Endodermal cell (in vitro differentiated cells): Measurements from ENCODE around the gene IZUMO1. TPM values are rescaled to one million over a fixed set of nuclear protein-coding genes. Genes with fewer than 3 reads are reported as not detected.
"Not testable (repeated sequence)": the region's sequence is repeated elsewhere in the genome, so short reads cannot be mapped to it uniquely, and the experiment has no call there.

Experiments used
- DNase-seq: peaks from one replicate; pipeline ENCODE4 v3.0.0-alpha.2; 2017
- H3K27ac ChIP-seq: 2 replicates; pipeline ENCODE4 v1.5.1; 2013; ENCODE audit warnings: mild to moderate bottlenecking, low read depth, low read length, moderate library complexity
- H3K27me3 ChIP-seq: 2 replicates; pipeline ENCODE4 v1.6.1; 2013; ENCODE audit warnings: mild to moderate bottlenecking, low read length, moderate library complexity; ENCODE audit not compliant: insufficient read depth, control insufficient read depth, poor library complexity, severe bottlenecking
- H3K36me3 ChIP-seq: 2 replicates; pipeline ENCODE4 v1.7.0; 2013; ENCODE audit warnings: mild to moderate bottlenecking, low read length, moderate library complexity; ENCODE audit not compliant: control insufficient read depth, insufficient read depth
- H3K4me1 ChIP-seq: one replicate; pipeline ENCODE4 v1.7.0; 2013; ENCODE audit warnings: low read length; ENCODE audit not compliant: control insufficient read depth, insufficient read depth
- H3K4me3 ChIP-seq: 2 replicates; pipeline ENCODE4 v1.5.1; 2013; ENCODE audit warnings: mild to moderate bottlenecking, low read length, moderate library complexity
- H3K9ac ChIP-seq: 2 replicates; pipeline ENCODE4 v1.6.1; 2013; ENCODE audit warnings: mild to moderate bottlenecking, low read length, moderate library complexity; ENCODE audit not compliant: poor library complexity, severe bottlenecking; ENCODE audit errors: extremely low read depth
- H3K9me3 ChIP-seq: 2 replicates; pipeline ENCODE4 v1.6.1; 2013; ENCODE audit warnings: mild to moderate bottlenecking, low read length, moderate library complexity; ENCODE audit not compliant: control insufficient read depth
- H3K27ac Mint-ChIP-seq: 2 replicates; pipeline ENCODE4 v1.8.0; 2020; ENCODE audit warnings: mixed read lengths
- H3K27me3 Mint-ChIP-seq: 2 replicates; pipeline ENCODE4 v1.8.0; 2021; ENCODE audit warnings: mild to moderate bottlenecking, mixed read lengths; ENCODE audit not compliant: insufficient read depth
- H3K36me3 Mint-ChIP-seq: 2 replicates; pipeline ENCODE4 v1.8.0; 2020; ENCODE audit warnings: low read depth, mixed read lengths
- H3K4me1 Mint-ChIP-seq: 2 replicates; pipeline ENCODE4 v1.8.0; 2020; ENCODE audit warnings: mixed read lengths
- H3K4me3 Mint-ChIP-seq: 2 replicates; pipeline ENCODE4 v1.8.0; 2020; ENCODE audit warnings: mild to moderate bottlenecking, moderate library complexity, mixed read lengths
- H3K9me3 Mint-ChIP-seq: 2 replicates; pipeline ENCODE4 v1.8.0; 2020; ENCODE audit warnings: mild to moderate bottlenecking, mixed read lengths
- WGBS, 2 experiments: methylation state at CpG; one replicate each; pipeline versions ENCODE4 v1.1.5 to v1.1.7; 2013; ENCODE audit warnings: missing lambda C conversion rate in 2 of 2, mixed read lengths in 1 of 2; ENCODE audit not compliant: insufficient coverage in 1 of 2, insufficient read length in 1 of 2; 5-methylcytosine and 5-hydroxymethylcytosine counted together
- total RNA-seq, 2 donors: library from RNA; stranded (reverse); fragmentation: NEBNext Ultra II Directional in 1 of 2; extraction: Animal tissue kit (Norgen Biotek cat#: 25700) in 1 of 2; gene quantifications; 2 replicates in 1 of 2; 3 replicates in 1 of 2; pipeline ENCODE4 v1.2.1, GENCODE V29; 2021
- TF ChIP-seq, protein P1 (sequence below): fragments of 200-600 bp; sonication (generic); conservative IDR thresholded peaks from 2 replicates; pipeline ENCODE4 v1.5.0; 2021; ENCODE audit warnings: antibody characterized with exemption, mild to moderate bottlenecking

The IZUMO1 gene
- total RNA-seq, 2 donors from 2014 or later, result 0.22 to 0.80 TPM

DNA sequence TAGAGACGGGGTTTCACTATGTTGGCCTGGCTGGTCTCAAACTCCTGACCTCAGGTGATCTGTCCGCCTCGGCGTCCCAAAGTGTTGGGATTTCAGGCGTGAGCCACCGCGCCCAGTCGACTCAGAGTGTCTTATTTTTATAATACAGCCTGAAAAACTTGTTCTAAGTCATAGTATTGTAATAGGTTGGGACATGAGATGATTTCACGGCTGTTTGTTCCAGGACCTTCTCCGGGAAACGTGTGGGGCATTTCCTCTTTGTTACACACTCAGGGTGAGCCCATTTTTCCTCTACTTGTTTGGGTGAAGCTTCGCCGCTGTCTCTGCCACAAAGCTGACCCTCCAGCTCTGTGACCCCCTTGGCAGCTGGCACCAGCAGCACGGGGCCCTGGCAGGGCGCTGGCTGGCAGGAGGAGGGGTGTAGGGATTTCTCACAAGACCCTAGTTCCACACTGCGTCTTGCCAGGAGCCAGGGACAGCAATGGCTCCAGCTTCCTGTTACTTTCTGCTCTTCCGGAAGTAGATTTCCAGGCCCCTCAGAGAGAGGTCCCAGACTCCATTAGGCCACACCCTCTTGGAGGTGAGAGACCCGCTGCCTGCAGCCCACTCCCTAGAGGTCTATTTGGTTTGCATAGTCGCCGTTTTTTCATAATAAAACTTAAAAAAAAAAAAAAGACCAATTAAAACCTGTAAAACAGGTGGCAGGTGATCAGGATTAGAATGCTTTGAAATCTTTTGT, 24.2 kb upstream of the IZUMO1 start:
- Histone ChIP-seq H3K27ac (no peak overlapping the region), H3K9me3 (no peaks in the 10 kb centered on the region), H3K9ac (no peak overlapping the region), H3K4me1 (no peaks in the 10 kb centered on the region), H3K27me3 (no peaks in the 10 kb centered on the region), H3K36me3 (no peaks in the 10 kb centered on the region), H3K4me3 (no peak overlapping the region)
- Mint-ChIP-seq H3K36me3 (no peaks in the 10 kb centered on the region), H3K4me1 (no peaks in the 10 kb centered on the region), H3K27me3 (peaks cover 4% of the 10 kb centered on the region), H3K27ac (no peak overlapping the region), H3K9me3 (no peaks in the 10 kb centered on the region), H3K4me3 (no peak overlapping the region)
- 89 to 95% methylated on average over 11 to 20 of the region's 20 CpGs for WGBS, 2 experiments
- TF ChIP-seq, protein P1, sequence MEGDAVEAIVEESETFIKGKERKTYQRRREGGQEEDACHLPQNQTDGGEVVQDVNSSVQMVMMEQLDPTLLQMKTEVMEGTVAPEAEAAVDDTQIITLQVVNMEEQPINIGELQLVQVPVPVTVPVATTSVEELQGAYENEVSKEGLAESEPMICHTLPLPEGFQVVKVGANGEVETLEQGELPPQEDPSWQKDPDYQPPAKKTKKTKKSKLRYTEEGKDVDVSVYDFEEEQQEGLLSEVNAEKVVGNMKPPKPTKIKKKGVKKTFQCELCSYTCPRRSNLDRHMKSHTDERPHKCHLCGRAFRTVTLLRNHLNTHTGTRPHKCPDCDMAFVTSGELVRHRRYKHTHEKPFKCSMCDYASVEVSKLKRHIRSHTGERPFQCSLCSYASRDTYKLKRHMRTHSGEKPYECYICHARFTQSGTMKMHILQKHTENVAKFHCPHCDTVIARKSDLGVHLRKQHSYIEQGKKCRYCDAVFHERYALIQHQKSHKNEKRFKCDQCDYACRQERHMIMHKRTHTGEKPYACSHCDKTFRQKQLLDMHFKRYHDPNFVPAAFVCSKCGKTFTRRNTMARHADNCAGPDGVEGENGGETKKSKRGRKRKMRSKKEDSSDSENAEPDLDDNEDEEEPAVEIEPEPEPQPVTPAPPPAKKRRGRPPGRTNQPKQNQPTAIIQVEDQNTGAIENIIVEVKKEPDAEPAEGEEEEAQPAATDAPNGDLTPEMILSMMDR, result no peak
- no peak for DNase-seq

DNA sequence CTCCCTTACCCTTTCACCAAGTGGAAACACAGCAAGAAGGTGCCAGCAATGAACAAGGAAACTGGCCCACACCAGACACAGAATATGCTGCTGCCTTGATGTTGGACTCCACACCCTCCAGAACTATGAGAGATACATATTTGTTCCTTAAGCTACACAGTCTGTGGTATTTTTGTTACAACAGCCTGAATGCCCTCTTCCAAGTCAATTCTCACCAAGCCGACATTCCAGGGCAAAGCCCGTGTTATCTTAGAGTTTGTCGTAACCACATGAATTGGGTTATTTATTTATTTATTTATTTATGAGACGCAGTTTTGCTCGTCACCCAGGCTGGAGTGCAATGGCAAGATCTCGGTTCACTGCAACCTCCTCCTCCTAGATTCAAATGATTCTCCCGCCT, 23.6 kb upstream of the IZUMO1 start:
- no peaks in the 10 kb centered on the region for H3K27me3 ChIP-seq
- no peaks in the 10 kb centered on the region for H3K36me3 Mint-ChIP-seq
- H3K9me3 ChIP-seq, result no peaks in the 10 kb centered on the region
- DNase-seq, result no peak
- H3K36me3 ChIP-seq, result no peaks in the 10 kb centered on the region
- H3K4me1 ChIP-seq, result no peaks in the 10 kb centered on the region
- H3K27ac Mint-ChIP-seq, result no peak overlapping the region
- H3K27me3 Mint-ChIP-seq, result peaks cover 8% of the 10 kb centered on the region
- TF ChIP-seq, protein P1, result no peak
- H3K4me3 ChIP-seq, result no peak overlapping the region
- no peaks in the 10 kb centered on the region for H3K9me3 Mint-ChIP-seq
- H3K4me3 Mint-ChIP-seq, result no peak overlapping the region
- no peak overlapping the region for H3K9ac ChIP-seq
- WGBS, 2 experiments, result 79 to 80% methylated on average over 6 to 7 of the region's 7 CpGs
- no peak overlapping the region for H3K27ac ChIP-seq
- H3K4me1 Mint-ChIP-seq, result no peaks in the 10 kb centered on the region

DNA sequence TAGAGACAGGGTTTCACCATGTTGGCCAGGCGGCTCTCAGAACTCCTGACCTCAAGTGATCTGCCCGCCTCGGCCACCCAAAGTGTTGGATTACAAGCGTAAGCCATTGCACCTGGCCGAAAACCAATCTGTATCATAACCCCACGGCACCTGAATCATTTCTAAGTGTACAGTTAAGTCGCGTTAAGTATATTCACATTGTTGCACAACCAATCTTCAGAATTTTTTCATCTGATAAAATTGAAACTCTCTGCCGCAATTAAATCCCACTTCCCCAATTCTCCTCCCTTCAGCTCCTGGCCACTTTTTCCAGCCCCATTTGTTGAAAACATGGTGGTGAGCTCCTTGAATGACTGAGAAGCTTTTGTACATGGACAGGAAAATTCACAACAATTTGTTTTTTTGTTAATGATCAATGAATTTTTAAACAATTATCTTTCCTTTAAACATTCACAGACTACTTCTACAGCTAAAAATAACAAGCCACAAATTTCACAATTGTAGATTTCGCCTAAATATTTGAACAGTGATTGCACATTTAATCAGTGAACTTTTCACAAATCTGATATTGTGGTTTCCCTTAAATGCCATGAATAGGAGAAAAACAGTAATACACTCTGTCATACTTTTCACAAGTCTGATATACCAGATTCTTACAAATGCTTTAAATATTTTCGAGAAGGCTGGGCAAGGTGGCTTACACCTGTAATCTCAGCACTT, 22.4 kb upstream of the IZUMO1 start:
- Histone ChIP-seq H3K27me3 (no peaks in the 10 kb centered on the region), H3K36me3 (no peaks in the 10 kb centered on the region), H3K9ac (no peak overlapping the region), H3K27ac (no peak overlapping the region), H3K4me3 (no peak overlapping the region), H3K4me1 (no peaks in the 10 kb centered on the region), H3K9me3 (no peaks in the 10 kb centered on the region)
- Mint-ChIP-seq H3K9me3 (no peaks in the 10 kb centered on the region), H3K4me3 (no peak overlapping the region), H3K27ac (no peak overlapping the region), H3K36me3 (no peaks in the 10 kb centered on the region), H3K27me3 (peaks cover 17% of the 10 kb centered on the region), H3K4me1 (no peaks in the 10 kb centered on the region)
- TF ChIP-seq, protein P1, result no peak
- WGBS, 2 experiments, result 95 to 98% methylated on average over 8 to 11 of the region's 11 CpGs
- no peak for DNase-seq

DNA sequence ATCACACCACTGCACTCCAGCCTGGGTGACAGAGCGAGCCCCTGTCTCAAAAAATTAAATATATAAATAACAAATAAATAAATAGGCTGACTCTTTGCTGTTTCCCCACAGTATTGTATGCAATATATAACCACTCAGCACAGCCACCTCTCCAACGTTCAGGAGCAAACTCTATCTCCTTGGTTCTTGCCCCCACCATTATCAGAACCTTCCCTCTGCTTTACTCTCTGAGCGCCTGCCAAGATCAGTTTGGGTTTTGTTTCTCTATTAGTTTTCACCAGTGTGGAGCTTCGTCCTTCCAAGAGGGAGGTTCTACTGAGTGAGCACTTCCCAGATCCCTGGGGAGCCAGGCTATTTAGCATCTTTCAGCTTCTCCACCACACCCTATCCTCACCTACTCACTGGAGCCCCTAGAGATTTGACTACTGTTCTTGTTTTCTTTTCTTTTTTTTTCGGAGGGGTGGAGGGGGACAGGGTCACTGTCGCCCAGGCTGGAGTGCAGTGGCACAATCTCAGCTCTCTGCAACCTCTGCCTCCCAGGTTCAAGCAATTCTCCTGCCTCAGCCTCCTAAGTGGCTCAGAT, 21.6 kb upstream of the IZUMO1 start:
- DNase-seq, H3K27me3 ChIP-seq, H3K27ac Mint-ChIP-seq, H3K4me1 Mint-ChIP-seq, H3K36me3 Mint-ChIP-seq, H3K4me1 ChIP-seq, H3K4me3 ChIP-seq, H3K9ac ChIP-seq, H3K36me3 ChIP-seq, H3K9me3 ChIP-seq, H3K27ac ChIP-seq, H3K4me3 Mint-ChIP-seq, H3K9me3 Mint-ChIP-seq: not testable (repeated sequence)
- peaks cover 24% of the 10 kb centered on the region for H3K27me3 Mint-ChIP-seq
- 44 to 65% methylated on average over 3 to 5 of the region's 6 CpGs for WGBS, 2 experiments

DNA sequence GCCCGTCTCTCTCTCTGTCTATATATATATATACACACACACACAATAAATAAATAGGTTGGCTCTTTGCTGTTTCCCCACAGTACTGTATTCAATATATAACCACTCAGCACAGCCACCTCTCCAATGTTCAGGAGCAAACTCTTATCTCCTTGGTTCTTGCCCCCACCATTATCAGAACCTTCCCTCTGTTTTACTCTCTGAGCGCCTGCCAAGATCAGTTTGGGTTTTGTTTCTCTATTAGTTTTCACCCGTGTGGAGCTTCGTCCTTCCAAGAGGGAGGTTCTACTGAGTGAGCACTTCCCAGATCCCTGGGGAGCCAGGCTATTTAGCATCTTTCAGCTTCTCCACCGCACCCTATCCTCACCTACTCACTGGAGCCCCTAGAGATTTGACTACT, 19.1 kb upstream of the IZUMO1 start:
- not testable (repeated sequence) for H3K9me3 Mint-ChIP-seq, H3K4me3 Mint-ChIP-seq, H3K36me3 ChIP-seq, H3K4me3 ChIP-seq, H3K4me1 ChIP-seq, DNase-seq, H3K9ac ChIP-seq, H3K27ac Mint-ChIP-seq, H3K27me3 ChIP-seq, H3K27ac ChIP-seq, H3K9me3 ChIP-seq, H3K4me1 Mint-ChIP-seq, H3K36me3 Mint-ChIP-seq
- WGBS, 2 experiments, result 73 to 100% methylated on average over 1 to 4 of the region's 5 CpGs
- H3K27me3 Mint-ChIP-seq, result peaks cover 46% of the 10 kb centered on the region
